ENCODE data around the gene SLC6A19. TPM values are rescaled to one million over a fixed set of nuclear protein-coding genes. Genes with fewer than 3 reads are reported as not detected.

Gene SLC6A19
- total and polyA plus RNA-seq, 2 of the 4 experiments (the other 2 are of a cell fraction), result not detected

GRCh38 chr5:1185038-1185627, 16.3 kb upstream of the SLC6A19 start:
- Histone ChIP-seq H3K27me3 (ENCODE audit: control insufficient read depth, insufficient read depth, low read length) (peaks cover 24% of the 10 kb centered on the region; the same call in 1 of the 2 replicates), H3K79me1 (ENCODE audit: low read depth in 1 of 2, low read length in 2 of 2) (no peaks in the 10 kb centered on the region), H3K23ac (ENCODE audit: low read depth, low read length) (no peak overlapping the region), H2BK15ac (ENCODE audit: low read depth, low read length) (no peak overlapping the region), H2BK120ac (ENCODE audit: low read depth, low read length) (no peak overlapping the region), H3K14ac (replicated peaks; ENCODE audit: low read depth, low read length) (no peak overlapping the region), H2BK20ac (ENCODE audit: low read depth, low read length) (no peak overlapping the region), H3K4me2 (ENCODE audit: low read depth, low read length) (no peak overlapping the region), H4K91ac (ENCODE audit: insufficient read depth, low read depth, low read length) (no peak overlapping the region), H2AFZ (replicated peaks; ENCODE audit: low read length, poor library complexity) (no peak overlapping the region), H2AK5ac (ENCODE audit: low read depth, low read length) (no peak overlapping the region), H3K56ac (ENCODE audit: extremely low read depth, insufficient read depth, low read length) (no peak overlapping the region), H3K4me3 (ENCODE audit: insufficient read depth, low read depth, low read length) (no peak overlapping the region), H3K4me1 (ENCODE audit: control insufficient read depth, insufficient read depth, low read length) (no peaks in the 10 kb centered on the region), H2AK9ac (replicated peaks; ENCODE audit: low read depth, low read length, poor library complexity) (peak overlapping the region; percentile 15), H3K9ac (ENCODE audit: low read depth, low read length) (no peak overlapping the region), H3K27ac (ENCODE audit: insufficient read depth, low read length) (no peak overlapping the region), H2BK5ac (ENCODE audit: low read depth, low read length, poor library complexity, severe bottlenecking) (no peak overlapping the region), H3K9me3 (ENCODE audit: control insufficient read depth, insufficient read depth, low read length) (no peaks in the 10 kb centered on the region), H3K18ac (ENCODE audit: low read depth, low read length) (no peak overlapping the region), H3K4ac (ENCODE audit: low read depth, low read length) (no peak overlapping the region), H4K5ac (ENCODE audit: low read depth, low read length) (no peak overlapping the region), H3K9me1 (ENCODE audit: insufficient read depth, low read length) (no peaks in the 10 kb centered on the region), H4K20me1 (ENCODE audit: insufficient read depth, low read length) (no peaks in the 10 kb centered on the region), H3K36me3 (ENCODE audit: control insufficient read depth, insufficient read depth, low read length) (no peaks in the 10 kb centered on the region), H4K8ac (ENCODE audit: low read depth in 2 of 2, low read length in 2 of 2) (no peak overlapping the region)
- ATAC-seq (ENCODE audit: low read depth), result no peak
- no peak for DNase-seq
- dilution Hi-C loops (cut with HindIII; ENCODE audit: low sequenced_read_pairs, unreplicated experiment), result no loop called here
- in situ Hi-C loops (cut with MboI; ENCODE audit: low sequenced_read_pairs), result no loop called here
- BruUV-seq (replicated peaks), result no TSS peak
- 82% methylated on average over 4 of the region's 10 CpGs; no CpG with 5 or more reads in 1 of the 2 experiments for WGBS, 2 experiments (ENCODE audit: extremely low coverage in 2 of 2, insufficient read length in 1 of 2)
- ChIA-PET POLR2A (ENCODE audit: unreplicated experiment) (no interaction called here), CTCF (interaction anchor here (0.8 kb wide), 1 partner anchor 11 kb away, joined by 3 read pairs; no protein-coding TSS in a partner anchor)
- peak; percentile 85 for TF ChIP-seq MAFK (IDR thresholded peaks at IDR 0.05; ENCODE audit: low read depth, low read length)
- TF ChIP-seq USF2 (IDR thresholded peaks at IDR 0.05; ENCODE audit: low read depth, low read length), result no peak
- TF ChIP-seq FOS (IDR thresholded peaks at IDR 0.05; ENCODE audit: low read depth, low read length), result no peak
- intact Hi-C loops (cut with micrococcal nuclease), result no loop called here

All from IMR-90 (cell line).